PC-9 (cell line): ENCODE data around the gene WNT3.

ENCODE experiments used
- EZH2 ChIP-seq: fragments of 200-600 bp; sonication (generic); IDR thresholded peaks from 2 replicates; pipeline ENCODE4 v1.8.0; 2017; ENCODE audit warnings: antibody characterized with exemption, low read depth
- TF ChIP-seq, protein P1 (sequence below): fragments of 200-600 bp; sonication (generic); conservative IDR thresholded peaks from 2 replicates; pipeline ENCODE4 v1.6.1; 2017; ENCODE audit warnings: mixed run types, antibody characterized with exemption, mild to moderate bottlenecking, moderate library complexity

DNA sequence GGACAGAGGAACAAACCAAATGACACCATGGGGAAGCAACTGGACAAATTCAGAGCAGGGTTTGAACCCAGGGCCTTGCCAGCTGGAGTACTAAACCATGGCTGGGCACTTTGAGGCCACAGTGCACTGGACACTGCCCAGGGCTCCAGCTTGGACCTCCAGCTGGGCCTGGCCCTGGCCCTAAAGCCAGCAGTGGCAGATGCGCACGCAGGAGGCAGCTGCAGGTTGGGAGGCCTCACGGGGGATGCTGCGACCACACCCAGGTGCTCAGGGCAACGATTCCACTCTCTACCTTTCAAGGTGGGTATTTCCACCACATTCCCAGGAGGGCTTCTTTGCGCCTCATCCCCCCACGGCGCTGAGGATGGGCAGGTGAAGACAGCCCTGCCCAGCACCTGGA lies 28.9 kb downstream of the WNT3 start:
- TF ChIP-seq, protein P1, sequence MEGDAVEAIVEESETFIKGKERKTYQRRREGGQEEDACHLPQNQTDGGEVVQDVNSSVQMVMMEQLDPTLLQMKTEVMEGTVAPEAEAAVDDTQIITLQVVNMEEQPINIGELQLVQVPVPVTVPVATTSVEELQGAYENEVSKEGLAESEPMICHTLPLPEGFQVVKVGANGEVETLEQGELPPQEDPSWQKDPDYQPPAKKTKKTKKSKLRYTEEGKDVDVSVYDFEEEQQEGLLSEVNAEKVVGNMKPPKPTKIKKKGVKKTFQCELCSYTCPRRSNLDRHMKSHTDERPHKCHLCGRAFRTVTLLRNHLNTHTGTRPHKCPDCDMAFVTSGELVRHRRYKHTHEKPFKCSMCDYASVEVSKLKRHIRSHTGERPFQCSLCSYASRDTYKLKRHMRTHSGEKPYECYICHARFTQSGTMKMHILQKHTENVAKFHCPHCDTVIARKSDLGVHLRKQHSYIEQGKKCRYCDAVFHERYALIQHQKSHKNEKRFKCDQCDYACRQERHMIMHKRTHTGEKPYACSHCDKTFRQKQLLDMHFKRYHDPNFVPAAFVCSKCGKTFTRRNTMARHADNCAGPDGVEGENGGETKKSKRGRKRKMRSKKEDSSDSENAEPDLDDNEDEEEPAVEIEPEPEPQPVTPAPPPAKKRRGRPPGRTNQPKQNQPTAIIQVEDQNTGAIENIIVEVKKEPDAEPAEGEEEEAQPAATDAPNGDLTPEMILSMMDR = no peak
- no peak for TF ChIP-seq EZH2
